LHCN-M2 (cell line): Measurements from ENCODE around the gene EIF2D. TPM values are rescaled to one million over a fixed set of nuclear protein-coding genes. Genes with fewer than 3 reads are reported as not detected.

Experiments
- DNase-seq: peaks from one replicate; pipeline ENCODE4 v3.0.0-alpha.2; 2012; ENCODE audit warnings: low read depth
- total RNA-seq: library from RNA; depleted of rRNA; stranded (reverse); fragments of >200 nt; gene quantifications from 2 replicates; pipeline ENCODE4 v1.2.3, GENCODE V29; 2014

The EIF2D gene
- total RNA-seq, 1 experiment from 2014 or later, result 49.3 TPM

- DNase-seq, result no peak
Observed at GRCh38 chr1:206570529-206570928, 41.7 kb downstream of the EIF2D start.

GRCh38 chr1:206569556-206569955 lies 42.7 kb downstream of the EIF2D start:
- no peak for DNase-seq

- no peak for DNase-seq
Observed at GRCh38 chr1:206568779-206569352, 43.4 kb downstream of the EIF2D start.

- DNase-seq, result no peak
Observed at GRCh38 chr1:206568256-206568655, 44.0 kb downstream of the EIF2D start.

DNA sequence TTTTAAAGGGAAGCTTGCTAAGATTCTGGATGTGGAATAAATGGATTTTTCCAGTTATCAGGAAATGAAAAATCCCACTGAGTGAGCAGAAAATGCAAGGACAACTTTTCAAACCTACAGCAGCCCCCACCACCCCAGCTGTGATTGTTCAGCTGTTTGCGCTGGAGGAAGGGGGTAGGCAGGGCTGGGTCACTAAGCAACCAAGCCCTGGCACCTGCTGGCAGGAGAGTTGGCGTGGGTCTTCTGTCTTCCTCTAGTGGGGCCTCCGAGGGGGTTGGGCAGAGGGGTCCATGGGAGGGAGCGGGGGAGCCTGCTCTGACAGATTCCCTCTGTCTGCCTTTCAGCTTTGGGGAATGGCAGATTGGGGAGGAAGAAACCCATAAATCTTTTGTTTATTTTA lies 45.3 kb downstream of the EIF2D start:
- no peak for DNase-seq

DNA sequence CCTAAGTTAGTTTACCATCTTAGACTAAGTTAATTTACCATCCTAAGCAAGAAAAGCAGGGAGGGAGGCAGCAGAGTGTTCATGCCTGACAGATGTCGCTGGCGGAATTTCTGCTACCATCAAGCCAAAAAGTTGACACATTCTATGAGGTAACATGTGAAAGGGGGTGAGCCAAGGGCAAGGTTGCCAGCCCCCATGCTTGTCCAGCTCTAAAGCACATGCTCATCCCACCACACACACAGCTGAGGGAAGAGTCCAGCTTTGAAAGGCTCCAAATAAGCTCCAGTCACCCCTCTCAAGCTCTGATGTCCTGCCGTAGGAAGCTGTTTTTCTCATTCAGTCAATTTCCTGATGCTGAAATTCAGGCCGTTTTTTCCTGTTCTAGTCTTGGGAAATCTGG lies 46.3 kb downstream of the EIF2D start:
- no peak for DNase-seq

- no peak for DNase-seq
Observed at GRCh38 chr1:206563367-206564207, 48.7 kb downstream of the EIF2D start.

DNA sequence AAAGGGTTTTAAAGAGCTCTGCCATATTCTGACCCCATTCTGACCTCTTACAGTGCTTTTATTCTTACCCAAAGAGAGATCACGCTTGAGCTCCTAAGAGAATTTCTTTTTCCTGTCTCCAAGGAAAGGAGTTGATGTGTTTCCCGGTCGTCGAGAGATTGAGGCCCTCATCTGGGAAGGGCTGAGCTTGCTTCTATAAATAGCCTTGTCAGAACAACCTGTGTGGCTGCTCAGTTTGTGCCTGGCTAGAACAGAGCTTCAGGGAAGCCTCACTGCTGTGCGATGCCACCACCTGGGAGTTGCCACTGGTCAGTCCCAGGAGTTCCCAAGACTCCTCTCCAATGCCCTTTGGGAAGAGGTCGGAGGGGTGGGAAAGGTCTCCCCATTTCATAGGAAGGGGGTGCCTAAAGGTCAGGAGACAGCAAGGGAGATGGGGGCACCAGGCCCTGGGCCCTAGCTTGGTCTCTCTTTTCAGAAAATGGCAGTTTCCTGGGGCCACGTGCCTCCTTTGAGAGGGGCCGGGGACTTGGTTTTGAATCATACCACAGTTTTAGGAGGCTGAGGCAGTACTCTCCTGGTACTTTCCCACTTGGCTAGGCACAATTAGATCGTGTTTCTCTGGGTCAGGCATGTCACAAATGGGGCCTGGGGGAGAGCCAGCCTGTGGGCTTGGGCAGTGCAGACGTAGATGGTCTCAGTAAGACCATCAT lies 52.1 kb downstream of the EIF2D start:
- no peak for DNase-seq

- no peak for DNase-seq
Observed at GRCh38 chr1:206559672-206559995, 52.6 kb downstream of the EIF2D start.

DNA sequence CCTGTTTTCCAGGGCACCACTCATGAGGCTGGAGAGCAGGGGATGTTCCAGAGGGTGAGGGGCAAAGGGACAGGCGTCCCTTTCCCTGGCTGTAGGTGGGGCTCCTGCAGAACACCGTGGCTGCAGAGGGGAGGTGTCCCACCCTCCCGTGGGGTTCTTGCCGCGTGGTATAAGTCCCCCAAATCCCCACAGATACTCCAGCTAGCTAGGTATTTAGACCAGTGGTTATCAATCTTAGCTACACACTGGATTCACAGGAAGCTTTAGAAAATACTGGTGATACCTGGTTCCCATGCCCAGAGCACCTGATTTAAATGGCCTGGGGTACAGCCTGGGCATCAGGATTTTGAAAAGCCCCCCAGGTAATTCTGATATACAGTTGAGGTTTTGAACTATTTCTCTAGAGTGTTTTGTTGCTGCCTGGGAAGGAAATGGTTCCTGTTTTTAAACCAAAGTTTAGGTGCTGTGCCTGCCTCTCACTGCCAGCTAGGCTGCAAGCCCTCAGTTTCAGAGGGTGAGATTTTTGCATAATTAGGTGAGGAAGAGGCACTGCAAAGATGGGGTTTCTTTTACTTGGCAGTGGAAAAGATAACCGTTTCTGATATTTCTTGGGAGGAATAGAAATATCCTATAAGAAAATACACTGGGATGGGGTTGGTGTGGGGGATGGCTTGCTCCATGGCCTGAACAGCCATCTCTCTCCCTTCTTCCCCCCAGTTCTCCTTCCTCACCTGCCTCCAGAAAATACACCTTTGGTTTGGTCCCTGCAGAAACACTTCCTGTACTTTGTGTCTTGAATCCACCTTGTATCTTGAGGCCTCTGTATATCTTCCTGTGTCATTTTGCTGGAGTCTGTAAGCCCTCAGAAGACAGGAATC lies 53.2 kb downstream of the EIF2D start:
- no peak for DNase-seq

DNA sequence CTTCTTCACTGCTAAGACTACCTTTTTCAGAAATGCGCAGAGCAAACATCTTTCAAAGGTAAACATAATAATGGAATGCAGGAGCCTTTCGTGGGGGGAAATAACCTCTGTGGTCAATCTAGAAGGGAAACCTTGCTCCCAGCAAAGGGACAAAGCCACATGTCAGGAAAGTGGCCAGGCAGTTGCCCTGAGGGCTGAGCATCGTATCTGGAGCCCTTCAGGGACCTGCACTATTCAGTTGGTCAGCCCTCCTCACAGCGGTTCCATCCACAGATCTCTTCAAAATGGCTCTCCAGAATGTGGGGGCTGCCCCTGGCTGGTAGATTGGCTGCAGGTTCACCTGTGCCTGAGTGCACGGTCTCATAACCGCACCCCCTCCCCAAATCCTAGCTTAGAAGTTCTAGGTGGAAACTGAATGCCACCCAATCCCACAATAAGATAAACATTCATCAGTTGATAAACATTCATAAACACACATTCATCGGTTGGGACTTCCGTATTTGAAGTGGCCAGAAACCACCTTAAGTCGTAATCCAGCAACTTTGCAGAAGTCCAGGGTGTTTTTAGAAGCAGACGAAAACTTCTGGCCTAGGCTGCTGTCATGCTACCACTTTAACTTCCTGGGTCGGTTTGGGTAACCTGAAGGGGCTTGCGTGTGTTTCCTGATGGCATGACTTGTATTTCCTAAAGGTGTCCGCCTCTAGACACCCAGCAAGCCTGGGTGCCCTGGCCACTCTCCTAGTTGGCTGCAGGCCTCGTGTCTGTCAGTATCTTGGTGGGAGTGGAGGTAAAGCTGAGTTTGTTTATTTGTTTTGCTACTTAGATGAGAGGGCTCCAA lies 54.4 kb downstream of the EIF2D start:
- no peak for DNase-seq

DNA sequence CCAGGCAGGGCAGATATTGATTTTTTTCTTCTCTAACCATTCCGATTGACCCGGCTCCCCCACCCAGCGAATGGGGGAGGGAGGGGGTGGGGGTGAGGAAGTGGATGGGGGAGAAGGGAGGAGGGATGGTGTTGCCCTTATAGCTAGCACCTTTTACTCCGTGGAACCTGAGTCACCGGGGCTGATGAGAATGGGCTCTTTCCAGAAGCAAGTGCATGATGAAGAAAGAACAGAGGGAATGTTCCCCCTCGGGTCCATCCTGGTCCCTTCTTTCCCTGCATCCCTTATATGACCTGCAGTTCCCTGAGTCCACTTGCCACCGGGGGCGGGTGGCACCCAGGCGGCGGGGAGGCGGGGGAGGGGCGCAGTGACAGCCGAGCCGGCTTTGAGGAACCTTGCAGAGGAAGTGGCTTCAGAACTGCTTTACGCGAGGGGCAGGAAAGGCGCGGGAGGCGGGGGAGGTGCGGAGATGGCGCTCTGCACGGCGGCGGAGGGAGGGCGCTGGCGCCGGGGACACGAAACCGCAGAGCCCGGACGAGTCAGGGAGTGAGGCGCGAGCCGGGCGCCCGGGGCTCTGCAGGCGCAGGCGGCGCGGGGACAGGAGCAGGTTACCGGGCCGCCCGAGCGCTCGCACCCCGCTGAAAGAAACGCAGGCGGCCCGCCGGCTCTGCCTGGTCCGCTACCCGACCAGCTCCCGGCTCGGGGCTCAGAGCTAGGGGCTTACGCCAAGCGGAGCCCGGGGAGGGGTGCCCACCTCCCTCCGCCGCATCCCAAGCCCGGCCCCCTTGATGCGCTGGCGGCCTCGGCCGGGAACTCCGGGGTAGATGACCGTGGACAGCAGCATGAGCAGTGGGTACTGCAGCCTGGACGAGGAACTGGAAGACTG lies 55.3 kb downstream of the EIF2D start:
- DNase-seq, result no peak

DNA sequence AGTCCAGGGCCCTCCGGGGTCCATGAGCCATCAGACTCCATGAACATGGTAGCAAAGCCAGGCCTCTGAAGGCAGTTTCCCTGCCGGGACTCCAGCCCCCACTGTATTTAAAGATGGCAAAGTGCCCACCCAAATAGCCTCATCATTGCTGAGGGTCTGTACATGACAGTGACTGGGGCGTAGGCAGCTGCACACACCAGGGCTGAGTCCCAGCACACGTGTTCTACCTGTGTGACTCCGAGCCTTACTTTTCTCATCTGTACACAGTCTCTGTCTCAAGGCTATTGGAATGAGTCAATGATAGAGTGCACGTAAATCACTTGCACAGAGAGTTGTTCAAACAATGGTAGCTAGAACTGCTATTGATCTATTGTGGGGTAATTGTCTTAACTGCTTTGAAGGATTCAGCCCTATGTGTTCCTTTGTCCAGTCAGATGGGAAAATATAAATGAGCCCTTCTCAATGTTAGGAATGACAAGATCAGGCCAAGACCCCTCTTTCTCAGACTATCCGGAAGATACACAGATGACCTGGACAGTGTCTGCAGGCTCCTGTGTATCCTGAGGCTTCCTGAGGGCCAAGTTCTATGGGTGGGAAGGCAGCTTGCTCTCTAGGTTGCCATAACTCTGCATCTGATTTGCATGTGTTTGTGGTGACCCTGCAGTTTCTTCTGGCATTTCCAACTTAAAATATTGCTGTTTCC lies 56.1 kb downstream of the EIF2D start:
- no peak for DNase-seq

- no peak for DNase-seq
Observed at GRCh38 chr1:206555473-206555935, 56.8 kb downstream of the EIF2D start.

- DNase-seq, result no peak
Observed at GRCh38 chr1:206554701-206555472, 57.4 kb downstream of the EIF2D start.

DNA sequence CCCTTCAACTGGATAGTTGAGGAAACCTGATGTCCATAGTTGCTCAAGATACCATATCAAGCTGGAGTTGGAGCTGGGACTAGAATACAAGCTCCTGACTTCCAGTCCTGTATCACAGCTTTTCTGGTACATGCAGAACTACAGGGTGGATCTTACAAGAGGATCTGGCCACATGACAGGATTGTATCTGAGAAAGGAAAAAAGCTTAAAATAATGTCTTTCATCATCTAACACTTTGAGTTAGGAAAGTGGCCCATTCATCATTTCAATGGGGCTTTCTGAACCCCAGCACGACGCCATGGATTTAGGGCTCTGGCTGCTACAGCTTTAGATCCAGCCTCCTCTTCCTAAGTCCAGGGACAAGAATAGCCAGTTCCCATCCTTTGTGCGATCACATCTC lies 58.1 kb downstream of the EIF2D start:
- no peak for DNase-seq

GRCh38 chr1:206551986-206552326 lies 60.3 kb downstream of the EIF2D start:
- no peak for DNase-seq

DNA sequence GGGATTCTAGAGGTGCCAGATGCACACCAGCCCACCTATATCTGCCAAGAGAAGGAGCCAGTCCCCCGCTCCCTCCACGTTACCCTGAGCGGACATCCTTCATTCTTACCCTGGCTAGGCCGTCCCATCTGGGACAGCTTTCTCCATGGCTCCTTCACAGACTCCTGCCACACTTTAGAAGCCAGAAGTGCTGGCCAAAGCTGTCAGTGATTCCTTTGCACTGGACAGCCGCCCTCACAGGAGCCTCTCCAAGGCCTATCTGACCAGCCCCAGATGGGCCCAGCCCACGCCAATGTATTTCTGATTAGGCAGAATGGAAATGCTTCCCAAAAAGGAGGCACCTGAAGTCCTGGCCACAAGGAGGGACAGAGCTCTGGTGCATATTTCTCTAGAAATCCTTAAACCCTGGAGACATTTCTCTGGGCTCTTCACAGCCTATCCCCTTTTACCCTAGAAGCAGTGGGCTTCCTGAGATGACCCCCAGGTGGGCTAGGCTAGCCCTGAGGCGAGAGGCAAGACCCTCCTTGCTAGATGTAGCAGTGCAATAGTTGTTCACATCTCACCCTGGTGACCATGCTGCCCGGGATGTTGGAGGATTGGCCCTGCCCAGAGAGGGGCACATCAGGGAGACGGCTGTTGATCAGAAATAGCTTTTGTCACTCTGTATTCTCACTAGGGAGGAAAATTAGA lies 60.8 kb downstream of the EIF2D start:
- DNase-seq, result no peak
